NK-92 treated with Interleukin-12 subunit alpha and Interleukin-12 subunit beta, amount 100 ng/mL, for 24 hours (cell line): ENCODE data around the gene ADIG.
"Not testable (repeated sequence)": the region's sequence is repeated elsewhere in the genome, so short reads cannot be mapped to it uniquely, and the experiment has no call there.

Experiments used
- DNase-seq: peaks from one replicate; lab custom pipeline; 2025; lab: John Stamatoyannopoulos, UW

ADIG gene

GRCh38 chr20:38573413-38573812 is 7.6 kb upstream of the ADIG start:
- DNase-seq = no peak

GRCh38 chr20:38579219-38579910 is 1.6 kb upstream of the ADIG start:
- no peak for DNase-seq

GRCh38 chr20:38579921-38580320 is 1.1 kb upstream of the ADIG start:
- no peak for DNase-seq

GRCh38 chr20:38581830-38582358 is 897 bp downstream of the ADIG start:
- DNase-seq = no peak

GRCh38 chr20:38583306-38583705 is 2.3 kb downstream of the ADIG start:
- DNase-seq = no peak

GRCh38 chr20:38584099-38584763 is 3.2 kb downstream of the ADIG start:
- DNase-seq = no peak

GRCh38 chr20:38585404-38586180 is 4.6 kb downstream of the ADIG start:
- DNase-seq = no peak

- DNase-seq = no peak
Observed at GRCh38 chr20:38586181-38586525, 5.2 kb downstream of the ADIG start.

- no peak for DNase-seq
Observed at GRCh38 chr20:38588303-38588702, 7.3 kb downstream of the ADIG start.

GRCh38 chr20:38589351-38589750 is 8.4 kb downstream of the ADIG start:
- no peak for DNase-seq

GRCh38 chr20:38589967-38590675 is 9.1 kb downstream of the ADIG start:
- DNase-seq = no peak

GRCh38 chr20:38590676-38591473 is 9.9 kb downstream of the ADIG start:
- no peak for DNase-seq

GRCh38 chr20:38591474-38592410 is 10.7 kb downstream of the ADIG start:
- DNase-seq = no peak

- not testable (repeated sequence) for DNase-seq
Observed at GRCh38 chr20:38592411-38592790, 11.4 kb downstream of the ADIG start.

GRCh38 chr20:38594281-38594680 is 13.3 kb downstream of the ADIG start:
- DNase-seq = not testable (repeated sequence)

GRCh38 chr20:38595886-38596285 is 14.9 kb downstream of the ADIG start:
- DNase-seq = not testable (repeated sequence)

GRCh38 chr20:38599410-38599882 is 18.4 kb downstream of the ADIG start:
- DNase-seq = no peak

GRCh38 chr20:38600057-38600456 is 19.1 kb downstream of the ADIG start:
- no peak for DNase-seq

GRCh38 chr20:38601216-38602184 is 20.5 kb downstream of the ADIG start, which contains the start of gene ARHGAP40:
ARHGAP40 (plus strand) TSS chr20:38601809.
- no peak for DNase-seq
